ENCODE data around the gene DHX40.

DHX40 gene

GRCh38 chr17:59629174-59629573, 63.8 kb downstream of the DHX40 start:
- no peak overlapping the region for H3K27ac ChIP-seq (replicated peaks)
- no peak overlapping the region for H3K4me3 ChIP-seq (replicated peaks; ENCODE audit: insufficient read depth, low read length)
- DNase-seq (ENCODE audit: low read depth in 1 of 2, low spot score in 1 of 2) = no peak
- no peaks in the 10 kb centered on the region for H3K27me3 ChIP-seq (ENCODE audit: insufficient read depth, poor library complexity, severe bottlenecking)
- no peak for TF ChIP-seq SPI1 (IDR thresholded peaks at IDR 0.05; ENCODE audit: borderline replicate concordance, low read depth)
- TF ChIP-seq, protein P1, sequence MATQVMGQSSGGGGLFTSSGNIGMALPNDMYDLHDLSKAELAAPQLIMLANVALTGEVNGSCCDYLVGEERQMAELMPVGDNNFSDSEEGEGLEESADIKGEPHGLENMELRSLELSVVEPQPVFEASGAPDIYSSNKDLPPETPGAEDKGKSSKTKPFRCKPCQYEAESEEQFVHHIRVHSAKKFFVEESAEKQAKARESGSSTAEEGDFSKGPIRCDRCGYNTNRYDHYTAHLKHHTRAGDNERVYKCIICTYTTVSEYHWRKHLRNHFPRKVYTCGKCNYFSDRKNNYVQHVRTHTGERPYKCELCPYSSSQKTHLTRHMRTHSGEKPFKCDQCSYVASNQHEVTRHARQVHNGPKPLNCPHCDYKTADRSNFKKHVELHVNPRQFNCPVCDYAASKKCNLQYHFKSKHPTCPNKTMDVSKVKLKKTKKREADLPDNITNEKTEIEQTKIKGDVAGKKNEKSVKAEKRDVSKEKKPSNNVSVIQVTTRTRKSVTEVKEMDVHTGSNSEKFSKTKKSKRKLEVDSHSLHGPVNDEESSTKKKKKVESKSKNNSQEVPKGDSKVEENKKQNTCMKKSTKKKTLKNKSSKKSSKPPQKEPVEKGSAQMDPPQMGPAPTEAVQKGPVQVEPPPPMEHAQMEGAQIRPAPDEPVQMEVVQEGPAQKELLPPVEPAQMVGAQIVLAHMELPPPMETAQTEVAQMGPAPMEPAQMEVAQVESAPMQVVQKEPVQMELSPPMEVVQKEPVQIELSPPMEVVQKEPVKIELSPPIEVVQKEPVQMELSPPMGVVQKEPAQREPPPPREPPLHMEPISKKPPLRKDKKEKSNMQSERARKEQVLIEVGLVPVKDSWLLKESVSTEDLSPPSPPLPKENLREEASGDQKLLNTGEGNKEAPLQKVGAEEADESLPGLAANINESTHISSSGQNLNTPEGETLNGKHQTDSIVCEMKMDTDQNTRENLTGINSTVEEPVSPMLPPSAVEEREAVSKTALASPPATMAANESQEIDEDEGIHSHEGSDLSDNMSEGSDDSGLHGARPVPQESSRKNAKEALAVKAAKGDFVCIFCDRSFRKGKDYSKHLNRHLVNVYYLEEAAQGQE (IDR thresholded peaks at IDR 0.05; ENCODE audit: insufficient replicate concordance, low read depth) = no peak
- TF ChIP-seq POLR2AphosphoS5 (IDR thresholded peaks at IDR 0.05; ENCODE audit: low read depth) = no peak

- Histone ChIP-seq H3K27me3 (ENCODE audit: insufficient read depth, poor library complexity, severe bottlenecking) (no peaks in the 10 kb centered on the region), H3K27ac (replicated peaks) (no peak overlapping the region), H3K4me3 (replicated peaks; ENCODE audit: insufficient read depth, low read length) (no peak overlapping the region)
- TF ChIP-seq SPI1 (IDR thresholded peaks at IDR 0.05; ENCODE audit: borderline replicate concordance, low read depth) (no peak), GABPA (IDR thresholded peaks at IDR 0.05; ENCODE audit: low read depth) (no peak), POLR2AphosphoS5 (IDR thresholded peaks at IDR 0.05; ENCODE audit: low read depth) (no peak)
- TF ChIP-seq, protein P1 (IDR thresholded peaks at IDR 0.05; ENCODE audit: insufficient replicate concordance, low read depth) = no peak
- TF ChIP-seq, protein P2, sequence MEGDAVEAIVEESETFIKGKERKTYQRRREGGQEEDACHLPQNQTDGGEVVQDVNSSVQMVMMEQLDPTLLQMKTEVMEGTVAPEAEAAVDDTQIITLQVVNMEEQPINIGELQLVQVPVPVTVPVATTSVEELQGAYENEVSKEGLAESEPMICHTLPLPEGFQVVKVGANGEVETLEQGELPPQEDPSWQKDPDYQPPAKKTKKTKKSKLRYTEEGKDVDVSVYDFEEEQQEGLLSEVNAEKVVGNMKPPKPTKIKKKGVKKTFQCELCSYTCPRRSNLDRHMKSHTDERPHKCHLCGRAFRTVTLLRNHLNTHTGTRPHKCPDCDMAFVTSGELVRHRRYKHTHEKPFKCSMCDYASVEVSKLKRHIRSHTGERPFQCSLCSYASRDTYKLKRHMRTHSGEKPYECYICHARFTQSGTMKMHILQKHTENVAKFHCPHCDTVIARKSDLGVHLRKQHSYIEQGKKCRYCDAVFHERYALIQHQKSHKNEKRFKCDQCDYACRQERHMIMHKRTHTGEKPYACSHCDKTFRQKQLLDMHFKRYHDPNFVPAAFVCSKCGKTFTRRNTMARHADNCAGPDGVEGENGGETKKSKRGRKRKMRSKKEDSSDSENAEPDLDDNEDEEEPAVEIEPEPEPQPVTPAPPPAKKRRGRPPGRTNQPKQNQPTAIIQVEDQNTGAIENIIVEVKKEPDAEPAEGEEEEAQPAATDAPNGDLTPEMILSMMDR (IDR thresholded peaks at IDR 0.05; ENCODE audit: insufficient read depth, low read length) = no peak
- no peak for DNase-seq (ENCODE audit: low read depth in 1 of 2, low spot score in 1 of 2)
These were observed 65.9 kb downstream of the DHX40 start for GRCh38 chr17:59631276-59631675.

DNA sequence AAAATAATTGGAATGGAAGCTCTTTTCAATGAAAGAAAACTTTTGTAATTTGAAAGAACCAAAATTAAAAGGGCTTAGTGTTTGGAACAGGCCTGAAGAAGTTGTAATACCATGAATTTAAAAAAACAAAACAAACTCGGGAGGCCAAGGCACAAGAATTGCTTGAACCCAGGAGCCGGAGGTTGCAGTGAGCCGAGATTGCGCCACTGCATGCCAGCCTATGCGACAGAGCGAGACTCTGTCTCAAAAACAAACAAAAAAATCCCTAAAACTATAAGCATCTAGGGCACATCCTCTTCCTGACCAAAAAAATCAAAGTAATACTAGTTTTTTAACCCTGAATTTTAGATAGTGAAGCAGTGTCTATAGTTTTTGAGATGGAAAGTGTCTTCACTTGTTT, 67.0 kb downstream of the DHX40 start:
- Histone ChIP-seq H3K27me3 (ENCODE audit: insufficient read depth, poor library complexity, severe bottlenecking) (no peaks in the 10 kb centered on the region), H3K4me3 (replicated peaks; ENCODE audit: insufficient read depth, low read length) (no peak overlapping the region), H3K27ac (replicated peaks) (no peak overlapping the region)
- DNase-seq (ENCODE audit: low read depth in 1 of 2, low spot score in 1 of 2) = no peak
- no peak for TF ChIP-seq SPI1 (IDR thresholded peaks at IDR 0.05; ENCODE audit: borderline replicate concordance, low read depth)
- TF ChIP-seq POLR2AphosphoS5 (IDR thresholded peaks at IDR 0.05; ENCODE audit: low read depth) = no peak
- TF ChIP-seq, protein P2 (IDR thresholded peaks at IDR 0.05; ENCODE audit: insufficient read depth, low read length) = no peak
- no peak for TF ChIP-seq GABPA (IDR thresholded peaks at IDR 0.05; ENCODE audit: low read depth)
- TF ChIP-seq, protein P1 (IDR thresholded peaks at IDR 0.05; ENCODE audit: insufficient replicate concordance, low read depth) = no peak

All from HL-60 (cell line).